ENCODE measurements around the gene RNF135.
"Not testable (repeated sequence)": the region's sequence is repeated elsewhere in the genome, so short reads cannot be mapped to it uniquely, and the experiment has no call there.

DNA sequence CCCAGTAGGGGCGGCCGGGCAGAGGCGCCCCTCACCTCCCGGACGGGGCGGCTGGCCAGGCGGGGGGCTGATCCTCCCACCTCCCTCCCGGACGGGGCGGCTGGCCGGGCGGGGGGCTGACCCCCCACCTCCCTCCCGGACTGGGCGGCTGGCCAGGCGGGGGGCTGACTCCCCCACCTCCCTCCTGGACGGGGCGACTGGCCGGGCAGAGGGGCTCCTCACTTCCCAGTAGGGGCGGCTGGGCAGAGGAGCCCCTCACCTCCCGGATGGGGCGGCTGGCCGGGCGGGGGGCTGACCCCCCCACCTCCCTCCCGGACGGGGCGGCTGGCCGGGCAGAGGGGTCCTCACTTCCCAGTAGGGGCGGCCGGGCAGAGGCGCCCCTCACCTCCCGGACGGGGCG, 9.1 kb downstream of the RNF135 start:
- not testable (repeated sequence) for TF ChIP-seq TAF1 (IDR thresholded peaks at IDR 0.05; ENCODE audit: low read depth); SMC3 (conservative IDR thresholded peaks at IDR 0.05; ENCODE audit: poor library complexity); POLR2AphosphoS5 (IDR thresholded peaks at IDR 0.05); EZH2 (IDR thresholded peaks at IDR 0.05; ENCODE audit: borderline replicate concordance, insufficient read depth, low read length, poor library complexity, severe bottlenecking)
- TF ChIP-seq, protein P1, sequence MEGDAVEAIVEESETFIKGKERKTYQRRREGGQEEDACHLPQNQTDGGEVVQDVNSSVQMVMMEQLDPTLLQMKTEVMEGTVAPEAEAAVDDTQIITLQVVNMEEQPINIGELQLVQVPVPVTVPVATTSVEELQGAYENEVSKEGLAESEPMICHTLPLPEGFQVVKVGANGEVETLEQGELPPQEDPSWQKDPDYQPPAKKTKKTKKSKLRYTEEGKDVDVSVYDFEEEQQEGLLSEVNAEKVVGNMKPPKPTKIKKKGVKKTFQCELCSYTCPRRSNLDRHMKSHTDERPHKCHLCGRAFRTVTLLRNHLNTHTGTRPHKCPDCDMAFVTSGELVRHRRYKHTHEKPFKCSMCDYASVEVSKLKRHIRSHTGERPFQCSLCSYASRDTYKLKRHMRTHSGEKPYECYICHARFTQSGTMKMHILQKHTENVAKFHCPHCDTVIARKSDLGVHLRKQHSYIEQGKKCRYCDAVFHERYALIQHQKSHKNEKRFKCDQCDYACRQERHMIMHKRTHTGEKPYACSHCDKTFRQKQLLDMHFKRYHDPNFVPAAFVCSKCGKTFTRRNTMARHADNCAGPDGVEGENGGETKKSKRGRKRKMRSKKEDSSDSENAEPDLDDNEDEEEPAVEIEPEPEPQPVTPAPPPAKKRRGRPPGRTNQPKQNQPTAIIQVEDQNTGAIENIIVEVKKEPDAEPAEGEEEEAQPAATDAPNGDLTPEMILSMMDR (IDR thresholded peaks at IDR 0.05; ENCODE audit: poor library complexity, severe bottlenecking): not testable (repeated sequence)
